Mammary epithelial cell (primary cell): ENCODE measurements around the gene CA5A.

Source experiments
- EZH2 ChIP-seq: IDR thresholded peaks from 2 replicates; pipeline ENCODE4 v1.6.1; 2012; ENCODE audit warnings: low read length, inconsistent platforms, borderline replicate concordance
- TF ChIP-seq, protein P1 (sequence below), 2 donors: IDR thresholded peaks in 1 of 2; conservative IDR thresholded peaks in 1 of 2; 2 replicates each; pipeline ENCODE4 v1.5.1; 2011 to 2012; ENCODE audit warnings: inconsistent platforms in 2 of 2, low read length in 2 of 2, mild to moderate bottlenecking in 2 of 2, control low read depth in 1 of 2, low read depth in 1 of 2; ENCODE audit not compliant: insufficient read depth in 1 of 2; ENCODE audit errors: extremely low read depth in 1 of 2

DNA sequence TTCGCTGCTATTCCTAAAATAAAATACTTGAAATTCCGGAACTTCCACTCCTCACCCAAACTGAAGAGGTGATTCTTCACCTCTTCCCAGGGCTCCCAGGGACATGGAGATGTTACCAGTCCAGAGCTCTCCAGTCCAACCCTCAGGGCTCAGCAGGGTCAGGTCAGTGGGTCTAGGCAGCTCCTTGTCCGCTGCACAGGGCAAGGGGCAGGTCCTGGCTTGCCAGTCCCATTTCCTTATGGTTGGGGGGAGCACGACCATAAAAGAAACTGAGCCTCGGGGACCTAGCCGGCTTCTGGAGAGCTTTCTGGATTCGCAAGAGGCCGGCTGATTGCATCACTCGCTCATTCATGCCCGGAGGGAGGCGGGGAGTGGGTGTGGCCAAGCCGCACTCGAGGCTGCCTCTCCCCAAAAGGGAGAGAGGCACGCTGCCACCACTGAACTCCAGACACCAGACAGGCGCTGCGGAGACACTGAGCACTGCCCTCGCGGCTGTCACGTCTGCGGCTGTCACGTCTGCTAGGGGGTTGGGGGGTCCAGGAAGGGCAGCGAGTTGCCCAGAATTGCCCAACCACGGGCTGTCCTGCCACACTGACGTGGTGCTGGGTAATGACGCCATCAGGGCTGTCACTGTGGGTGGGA is 82.8 kb downstream of the CA5A start:
- TF ChIP-seq, protein P1, sequence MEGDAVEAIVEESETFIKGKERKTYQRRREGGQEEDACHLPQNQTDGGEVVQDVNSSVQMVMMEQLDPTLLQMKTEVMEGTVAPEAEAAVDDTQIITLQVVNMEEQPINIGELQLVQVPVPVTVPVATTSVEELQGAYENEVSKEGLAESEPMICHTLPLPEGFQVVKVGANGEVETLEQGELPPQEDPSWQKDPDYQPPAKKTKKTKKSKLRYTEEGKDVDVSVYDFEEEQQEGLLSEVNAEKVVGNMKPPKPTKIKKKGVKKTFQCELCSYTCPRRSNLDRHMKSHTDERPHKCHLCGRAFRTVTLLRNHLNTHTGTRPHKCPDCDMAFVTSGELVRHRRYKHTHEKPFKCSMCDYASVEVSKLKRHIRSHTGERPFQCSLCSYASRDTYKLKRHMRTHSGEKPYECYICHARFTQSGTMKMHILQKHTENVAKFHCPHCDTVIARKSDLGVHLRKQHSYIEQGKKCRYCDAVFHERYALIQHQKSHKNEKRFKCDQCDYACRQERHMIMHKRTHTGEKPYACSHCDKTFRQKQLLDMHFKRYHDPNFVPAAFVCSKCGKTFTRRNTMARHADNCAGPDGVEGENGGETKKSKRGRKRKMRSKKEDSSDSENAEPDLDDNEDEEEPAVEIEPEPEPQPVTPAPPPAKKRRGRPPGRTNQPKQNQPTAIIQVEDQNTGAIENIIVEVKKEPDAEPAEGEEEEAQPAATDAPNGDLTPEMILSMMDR (conservative IDR thresholded peaks at IDR 0.05 in 1 of 2, IDR thresholded peaks at IDR 0.05 in 1 of 2; ENCODE audit: extremely low read depth in 1 of 2, insufficient read depth in 1 of 2, low read depth in 1 of 2, low read length in 2 of 2) = no peak
- no peak for TF ChIP-seq EZH2
